COLO829 (cell line): ENCODE data around the gene ANKRD55.
"Not testable (repeated sequence)": the region's sequence is repeated elsewhere in the genome, so short reads cannot be mapped to it uniquely, and the experiment has no call there.

ENCODE experiments used
- DNase-seq: peaks from one replicate; pipeline ENCODE4 v3.0.0; 2012; ENCODE audit warnings: low spot score

ANKRD55 gene

GRCh38 chr5:56168066-56168478 is 65.1 kb downstream of the ANKRD55 start:
- no peak for DNase-seq

GRCh38 chr5:56167519-56167918 is 65.6 kb downstream of the ANKRD55 start:
- no peak for DNase-seq

GRCh38 chr5:56166671-56167385 is 66.3 kb downstream of the ANKRD55 start:
- DNase-seq, result no peak

- peak; percentile 15 for DNase-seq
Observed at GRCh38 chr5:56164376-56164775, 68.8 kb downstream of the ANKRD55 start.

- no peak for DNase-seq
Observed at GRCh38 chr5:56161927-56162326, 71.2 kb downstream of the ANKRD55 start.

GRCh38 chr5:56161439-56161823 is 71.7 kb downstream of the ANKRD55 start:
- DNase-seq, result no peak

- no peak for DNase-seq
Observed at GRCh38 chr5:56160723-56161438, 72.2 kb downstream of the ANKRD55 start.

DNA sequence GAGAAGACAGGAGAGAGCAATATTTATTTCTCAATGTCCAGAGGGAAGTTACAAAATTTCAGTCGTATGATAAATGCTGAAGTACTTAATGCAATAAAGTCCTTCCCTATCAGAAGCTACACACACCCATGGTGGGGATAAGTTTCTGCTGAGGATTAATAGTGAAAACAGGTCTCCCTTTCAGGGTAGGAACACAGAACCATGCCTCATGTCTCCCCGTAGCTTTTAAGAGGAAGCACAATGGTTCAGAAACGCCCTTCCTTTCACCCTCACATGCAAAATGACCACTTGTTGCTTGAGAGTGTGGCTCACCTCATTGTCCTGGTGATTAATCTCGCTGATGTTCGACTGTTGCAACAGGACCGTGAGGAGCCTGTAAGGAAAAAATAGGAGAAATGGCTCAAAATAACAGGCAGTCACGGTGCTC is 73.6 kb downstream of the ANKRD55 start:
- no peak for DNase-seq

DNA sequence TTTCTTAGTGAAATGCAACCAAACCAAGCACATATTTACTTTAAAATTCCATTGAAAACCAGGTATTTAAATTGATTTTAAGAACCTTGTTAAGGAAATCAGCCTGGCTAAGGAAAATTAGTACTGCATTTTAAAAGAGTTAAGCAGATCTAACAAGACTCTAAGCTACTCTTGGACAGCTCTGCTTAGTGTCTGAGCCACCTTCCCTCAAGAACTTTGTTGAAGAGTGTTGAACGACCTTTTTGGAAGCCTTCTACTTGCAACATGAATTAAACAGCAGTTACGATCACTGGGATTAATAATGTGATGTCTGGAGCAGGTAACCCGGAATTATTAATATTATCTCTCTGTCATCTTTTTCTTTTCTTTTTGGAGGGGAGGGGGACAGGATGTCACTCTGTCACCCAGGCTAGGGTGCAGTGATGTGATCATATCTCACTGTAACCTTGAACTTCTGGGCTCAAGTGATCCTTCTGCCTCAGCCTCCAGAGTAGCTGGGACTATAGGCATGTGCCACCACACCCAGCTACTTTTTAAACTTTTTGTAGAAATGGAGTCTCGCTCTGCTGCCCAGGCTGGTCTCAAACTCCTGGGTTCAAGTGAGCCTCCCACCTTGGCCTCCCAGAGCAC is 74.7 kb downstream of the ANKRD55 start:
- no peak for DNase-seq

- DNase-seq, result not testable (repeated sequence)
Observed at GRCh38 chr5:56157191-56157621, 75.9 kb downstream of the ANKRD55 start.

GRCh38 chr5:56156585-56157190 is 76.4 kb downstream of the ANKRD55 start:
- not testable (repeated sequence) for DNase-seq

GRCh38 chr5:56155992-56156584 is 77.0 kb downstream of the ANKRD55 start:
- DNase-seq, result no peak

DNA sequence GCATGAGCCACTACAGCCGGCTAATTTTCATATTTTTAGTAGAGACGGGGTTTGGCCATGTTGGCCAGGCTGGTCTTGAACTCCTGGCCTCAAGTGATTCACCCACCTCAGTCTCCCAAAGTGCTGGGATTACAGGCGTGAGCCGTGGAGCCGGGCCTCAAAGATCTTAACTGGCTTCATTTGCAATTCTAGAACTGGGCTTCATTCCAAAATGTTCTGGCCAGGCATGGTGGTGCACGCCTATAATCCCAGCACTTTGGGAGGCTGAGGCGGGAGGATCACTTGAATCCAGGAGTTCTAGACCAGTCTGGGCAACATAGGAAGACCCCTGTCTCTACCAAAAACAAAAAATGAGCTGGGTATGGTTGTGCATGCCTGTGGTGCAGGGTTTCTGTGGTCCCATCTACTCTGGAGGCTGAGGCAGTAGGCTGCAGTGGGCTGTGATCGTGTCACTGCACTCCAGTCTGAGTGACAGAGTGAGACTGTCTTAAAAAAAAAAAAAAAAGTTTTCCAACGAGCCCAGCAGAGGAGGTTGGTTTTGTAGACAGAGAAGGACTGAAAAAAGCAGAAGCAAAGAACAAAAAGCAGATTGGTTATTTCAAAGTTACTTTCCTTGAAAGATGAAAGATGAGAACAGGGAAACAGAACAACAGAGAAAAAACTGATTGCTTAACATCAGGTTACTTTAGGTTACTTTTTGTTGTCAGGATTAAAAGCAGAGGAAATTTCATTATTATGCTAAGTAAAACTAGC is 78.2 kb downstream of the ANKRD55 start:
- no peak for DNase-seq

DNA sequence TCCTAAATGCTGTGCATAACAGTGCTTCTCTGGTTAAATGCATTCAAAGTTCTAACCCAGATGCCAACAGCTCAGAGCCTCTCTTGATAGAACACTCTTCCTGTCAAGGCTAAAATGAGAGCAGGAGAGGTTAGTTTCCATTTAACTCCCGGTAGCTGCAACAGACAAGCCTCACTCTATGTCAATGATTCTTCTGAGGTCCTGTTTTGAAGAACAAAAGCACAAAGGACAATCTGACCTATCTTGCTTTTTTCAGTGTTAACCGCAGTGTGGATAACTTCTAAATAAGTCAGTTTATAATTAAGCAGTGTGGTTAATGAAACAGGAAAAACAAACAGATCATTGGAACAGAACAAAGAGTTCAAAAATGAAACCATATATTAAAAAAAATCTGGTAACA is 80.7 kb downstream of the ANKRD55 start:
- DNase-seq, result no peak

DNA sequence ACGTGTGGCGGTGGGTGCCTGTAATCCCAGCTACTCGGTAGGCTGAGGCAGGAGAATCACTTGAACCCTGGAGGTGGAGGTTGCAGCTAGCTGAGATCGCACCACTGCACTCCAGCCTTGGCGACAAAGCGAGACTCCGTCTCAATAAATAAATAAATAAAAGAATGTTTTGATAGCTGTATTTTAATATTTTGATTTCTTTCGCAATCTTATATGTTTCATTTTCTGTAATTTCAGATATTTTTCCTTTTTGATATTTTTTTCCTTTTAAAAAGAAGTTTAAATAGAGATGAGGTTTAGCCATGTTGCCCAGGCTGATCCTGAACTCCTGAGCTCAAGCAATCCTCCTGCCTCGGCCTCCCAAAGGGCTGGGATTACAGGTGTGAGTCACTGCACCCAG is 82.4 kb downstream of the ANKRD55 start:
- not testable (repeated sequence) for DNase-seq

- DNase-seq, result no peak
Observed at GRCh38 chr5:56148453-56148971, 84.6 kb downstream of the ANKRD55 start.

DNA sequence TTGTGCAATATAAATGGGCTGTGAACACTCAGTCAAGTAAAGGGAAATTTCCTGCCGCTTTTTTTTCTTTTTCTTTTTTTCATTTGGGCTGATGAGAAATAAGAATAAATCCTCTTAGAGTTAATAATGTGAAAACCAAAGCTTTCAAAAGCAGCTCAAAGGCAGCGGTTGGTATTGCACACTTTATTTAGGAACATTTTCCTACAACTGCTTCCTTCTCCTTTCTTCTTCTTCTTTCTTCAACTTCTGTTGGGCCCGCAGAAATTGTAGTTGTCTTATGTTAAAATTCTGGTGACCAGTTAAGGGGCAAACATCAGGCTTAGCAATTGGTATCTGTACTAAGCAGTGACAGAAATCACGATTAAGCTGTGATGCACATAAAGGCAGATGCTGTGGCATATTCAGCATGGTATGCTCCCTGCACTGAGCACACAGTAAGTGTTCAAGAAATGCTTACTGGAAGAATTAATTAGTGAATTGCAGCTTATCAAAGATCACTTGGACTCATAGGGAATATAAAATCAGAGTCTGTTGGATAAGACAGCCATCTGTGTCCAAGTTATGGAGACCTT is 85.4 kb downstream of the ANKRD55 start:
- no peak for DNase-seq

DNA sequence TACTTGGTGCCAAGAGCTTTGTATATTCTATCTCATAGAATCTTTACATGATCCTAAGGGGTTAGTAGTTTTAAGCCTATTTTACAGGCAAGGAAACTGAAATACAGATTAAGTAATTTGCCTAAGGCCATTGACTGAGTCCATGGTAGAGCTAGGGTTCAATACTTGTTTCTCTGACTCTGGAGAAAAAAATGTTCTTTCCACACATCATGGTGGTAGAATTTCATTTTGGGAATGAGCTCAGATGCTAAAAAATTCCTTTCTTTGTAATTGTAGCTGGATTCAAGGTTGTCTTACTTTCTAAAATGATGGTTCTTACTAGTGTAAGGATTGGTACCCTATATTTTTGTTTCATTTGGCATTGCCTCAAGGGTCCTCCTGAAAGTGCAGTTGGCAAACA is 86.0 kb downstream of the ANKRD55 start:
- no peak for DNase-seq

DNA sequence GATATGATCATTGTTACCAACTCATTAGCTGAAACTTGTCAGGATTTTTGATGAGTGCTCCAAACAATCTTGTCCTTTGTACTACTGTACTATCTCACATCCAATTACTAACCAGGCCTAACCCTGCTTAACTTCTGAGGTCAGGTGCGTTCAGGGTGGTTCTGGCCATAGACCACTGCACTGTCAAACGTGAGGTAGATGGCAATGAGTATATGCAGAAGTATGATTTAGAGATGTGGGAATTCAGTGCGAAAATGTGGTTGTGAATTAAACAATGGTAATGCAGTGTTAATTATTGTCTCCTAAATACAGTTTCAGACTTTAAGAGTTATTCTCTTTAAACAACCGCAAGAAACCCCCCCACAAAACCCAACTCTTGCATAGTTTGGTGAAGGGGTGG is 86.5 kb downstream of the ANKRD55 start:
- DNase-seq, result no peak

- no peak for DNase-seq
Observed at GRCh38 chr5:56145511-56145910, 87.6 kb downstream of the ANKRD55 start.

DNA sequence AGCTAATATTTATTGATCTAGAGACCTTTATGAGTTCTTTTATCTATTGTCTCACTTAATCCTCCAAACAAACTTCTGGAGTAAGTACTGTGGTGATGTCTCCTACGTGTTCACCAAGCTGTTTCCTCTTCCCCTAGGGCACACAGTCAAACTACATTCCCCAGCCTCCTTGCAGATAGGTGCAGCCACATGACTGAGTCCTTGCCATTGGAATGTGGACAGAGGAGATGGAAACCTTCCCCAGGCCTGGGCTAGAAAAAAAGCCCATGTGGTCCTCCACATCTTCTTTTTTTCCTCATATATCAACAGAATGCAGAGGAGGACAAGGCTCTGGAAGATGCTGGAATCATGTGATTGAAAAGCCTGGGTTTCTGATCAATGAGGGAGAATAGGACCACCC is 88.0 kb downstream of the ANKRD55 start:
- no peak for DNase-seq
